HepG2 (cell line): ENCODE results near the gene ACTRT2. TPM values are rescaled to one million over a fixed set of nuclear protein-coding genes. Genes with fewer than 3 reads are reported as not detected.

Experiments used
- ATAC-seq: fragments of 200-7000 bp; cut with Tn5 transposase; 3 replicates; pipeline ENCODE4 v1.9.1; 2020; ENCODE audit warnings: mild to moderate bottlenecking, moderate library complexity
- BruUV-seq: library from RNA; stranded (reverse); fragments of 400-500 nt; replicated peaks from 2 replicates; lab custom pipeline; 2021; lab: Mats Ljungman, UMichigan
- CTCF ChIA-PET: fragments of 300-600 bp; formaldehyde crosslinking; extraction: SDS; loops from one replicate; lab custom pipeline; 2021; ENCODE audit warnings: low total read pairs, inconsistent platforms, low intra/inter-chr PET ratio; lab: Yijun Ruan, JAX
- POLR2A ChIA-PET: fragments of 350-600 bp; sonication (Branson Sonifier 250); formaldehyde crosslinking; loops from one replicate; lab custom pipeline; 2020; ENCODE audit warnings: antibody characterized with exemption, inconsistent platforms; lab: Yijun Ruan, JAX
- DNase-seq: peaks from one replicate; pipeline ENCODE4 v3.0.0-alpha.2; 2015; ENCODE audit warnings: low spot score
- FAIRE-seq: peaks from 3 replicates; lab custom pipeline; 2011; peaks lifted over from hg19 to GRCh38; lab: Jason Lieb, UNC
- H2AFZ ChIP-seq: one replicate; pipeline ENCODE4 v1.6.1; 2011; ENCODE audit warnings: low read length, inconsistent platforms
- H3K27ac ChIP-seq: fragments of 300-600 bp; 3 replicates; pipeline ENCODE4 v1.8.0; 2011; ENCODE audit warnings: mixed run types, mild to moderate bottlenecking, mixed read lengths, low read length, inconsistent platforms; ENCODE audit not compliant: insufficient read depth; ENCODE audit errors: extremely low read length
- H3K27me3 ChIP-seq, 2 experiments: fragments of 200-600 bp in 1 of 2; 2 replicates in 1 of 2; 3 replicates in 1 of 2; pipeline versions ENCODE4 v1.6.0 to v1.8.0; 2011; ENCODE audit warnings: low read length in 2 of 2, mild to moderate bottlenecking in 2 of 2, moderate library complexity in 2 of 2, inconsistent platforms in 1 of 2; ENCODE audit not compliant: insufficient read depth in 2 of 2, control insufficient read depth in 1 of 2
- H3K36me3 ChIP-seq, 2 experiments: fragments of 200-600 bp in 1 of 2; replicated peaks in 1 of 2; 2 replicates in 1 of 2; 3 replicates in 1 of 2; pipeline versions ENCODE4 v1.5.1 to v1.8.0; 2011; ENCODE audit warnings: low read length in 2 of 2, inconsistent platforms in 1 of 2; ENCODE audit not compliant: insufficient read depth in 2 of 2, control insufficient read depth in 1 of 2
- H3K4me1 ChIP-seq: 2 replicates; pipeline ENCODE4 v1.5.1; 2012; ENCODE audit warnings: low read length, inconsistent platforms; ENCODE audit not compliant: insufficient read depth
- H3K4me2 ChIP-seq: 2 replicates; pipeline ENCODE4 v1.6.0; 2011; ENCODE audit warnings: low read depth, low read length, inconsistent platforms
- H3K4me3 ChIP-seq, 3 experiments: fragments of 200-600 bp in 1 of 3; sonication (generic), shearing (Covaris generic) in 1 of 3; replicated peaks in 1 of 3; 2 replicates each; pipeline ENCODE4 v1.5.1; 2011 to 2016; ENCODE audit warnings: low read length in 3 of 3, inconsistent platforms in 2 of 3, low read depth in 2 of 3, mild to moderate bottlenecking in 2 of 3, control low read depth in 1 of 3, mixed read lengths in 1 of 3; ENCODE audit not compliant: insufficient read depth in 1 of 3
- H3K79me2 ChIP-seq: one replicate; pipeline ENCODE4 v1.6.1; 2011; ENCODE audit warnings: low read length, inconsistent platforms; ENCODE audit not compliant: insufficient read depth
- H3K9ac ChIP-seq: 2 replicates; pipeline ENCODE4 v1.6.0; 2011; ENCODE audit warnings: mild to moderate bottlenecking, low read depth, low read length, inconsistent platforms; ENCODE audit not compliant: insufficient read depth
- H3K9me3 ChIP-seq: 2 replicates; pipeline ENCODE4 v1.5.1; 2012; ENCODE audit warnings: mild to moderate bottlenecking, low read length
- H4K20me1 ChIP-seq: 2 replicates; pipeline ENCODE4 v1.6.0; 2011; ENCODE audit warnings: inconsistent platforms, mild to moderate bottlenecking, low read length, moderate library complexity; ENCODE audit not compliant: insufficient read depth
- CCDC6 ChIP-seq: sonication (generic); formaldehyde crosslinking; IDR thresholded peaks from 2 replicates; pipeline ENCODE4 v1.8.1; 2022; ENCODE audit warnings: mild to moderate bottlenecking, missing genetic modification reagents, moderate library complexity
- SATB2 ChIP-seq: sonication (generic); formaldehyde crosslinking; IDR thresholded peaks from 2 replicates; pipeline ENCODE4 v1.5.0; 2020; ENCODE audit warnings: missing genetic modification reagents
- SMAD9 ChIP-seq: sonication (generic); formaldehyde crosslinking; IDR thresholded peaks from 2 replicates; pipeline ENCODE4 v1.5.1; 2020; ENCODE audit warnings: mild to moderate bottlenecking, missing genetic modification reagents
- SMARCC2 ChIP-seq: fragments of 450-650 bp; IDR thresholded peaks from 2 replicates; pipeline ENCODE4 v1.6.1; 2017; ENCODE audit warnings: antibody characterized with exemption, mild to moderate bottlenecking
- WGBS: methylation state at CpG from one replicate; pipeline ENCODE4 v1.1.6; 2017; ENCODE audit warnings: low lambda C conversion rate; 5-methylcytosine and 5-hydroxymethylcytosine counted together
- in situ Hi-C: cut with HindIII; loops from 2 replicates; pipeline ENCODE4 v1.10.0; 2017; ENCODE audit warnings: low pct_unique_long_range_greater_than_20kb; ENCODE audit not compliant: extremely low pct_ligation_motif_present
- intact Hi-C: fragments of 100-400 bp; cut with micrococcal nuclease; formaldehyde crosslinking; loops from one replicate; pipeline ENCODE4 v1.10.0; 2022; ENCODE audit not compliant: unreplicated experiment
- polyA plus RNA-seq, 8 experiments: library from polyadenylated mRNA; depleted of rRNA in 3 of 8; stranded (reverse) in 7 of 8; unstranded in 1 of 8; fragments of >200 nt; fragmentation: Illumina TruSeq in 4 of 8; extraction: Trizol in 4 of 8; gene quantifications; 2 replicates each; pipeline versions ENCODE4 v1.2.1 to v1.2.3, GENCODE V29; 2011 to 2016; ENCODE audit warnings: low read depth in 4 of 8, missing spikeins in 1 of 8, mixed read lengths in 1 of 8; ENCODE audit not compliant: insufficient read depth in 1 of 8
- total RNA-seq, 5 experiments: library from RNA; depleted of rRNA; stranded (reverse); fragments of >200 nt; fragmentation: Illumina TruSeq; extraction: Trizol; gene quantifications; 2 replicates each; pipeline ENCODE4 v1.2.3, GENCODE V29; 2016; ENCODE audit warnings: low read depth in 1 of 5
- TF ChIP-seq, protein P1 (sequence below): IDR thresholded peaks from 2 replicates; pipeline ENCODE4 v1.6.1; 2016; ENCODE audit warnings: mild to moderate bottlenecking, missing biosample characterization, missing genetic modification reagents
- TF ChIP-seq, protein P2 (sequence below): sonication (generic); formaldehyde crosslinking; IDR thresholded peaks from 2 replicates; pipeline ENCODE4 v1.4.0; 2020; ENCODE audit warnings: missing genetic modification reagents, borderline replicate concordance
- TF ChIP-seq, protein P3 (sequence below): sonication (generic); formaldehyde crosslinking; IDR thresholded peaks from 2 replicates; pipeline ENCODE4 v1.5.0; 2020; ENCODE audit warnings: mild to moderate bottlenecking, missing genetic modification reagents, borderline replicate concordance

Gene ACTRT2
- total and polyA plus RNA-seq, 2 of the 13 experiments (the other 11 are each of a cell fraction or from before 2014, with no cell fraction given) = not detected

DNA sequence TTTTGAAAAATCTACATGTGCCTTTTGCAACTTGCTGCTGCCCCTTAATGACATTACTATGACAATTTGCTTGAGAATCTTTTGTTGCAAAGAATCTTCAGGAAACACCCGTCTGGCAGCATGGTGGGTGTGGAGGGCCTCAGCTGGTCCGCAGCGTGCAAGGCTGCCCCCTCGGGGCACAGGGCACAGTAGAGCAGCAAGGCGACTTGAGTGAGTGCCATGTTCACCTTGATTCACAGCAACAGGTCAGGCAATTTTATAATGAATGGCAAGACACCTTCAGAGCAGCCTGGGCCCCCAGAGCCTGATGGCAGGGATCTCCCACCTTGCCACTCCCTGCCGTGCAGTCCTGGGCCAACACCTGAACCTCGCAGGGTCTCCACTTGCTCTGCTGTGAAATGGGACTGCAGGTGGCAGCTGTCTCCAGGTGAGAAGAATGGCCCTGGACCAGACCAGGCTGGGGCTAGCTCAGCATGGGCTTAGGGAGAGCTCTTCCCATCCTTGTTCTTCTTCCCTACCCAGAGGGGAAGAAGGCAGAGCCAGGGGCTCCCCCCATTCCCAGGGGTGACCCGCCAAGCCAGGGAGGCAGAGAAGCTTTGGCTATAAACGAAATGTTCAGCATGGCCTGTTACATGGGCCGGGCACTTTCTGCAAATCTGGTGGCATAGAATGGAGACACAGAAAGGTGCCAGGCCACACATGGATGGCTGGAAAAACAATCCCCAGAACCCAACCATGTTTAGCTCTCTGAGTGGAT, 34.5 kb upstream of the ACTRT2 start:
- H3K79me2 ChIP-seq = no peaks in the 10 kb centered on the region
- DNase-seq (no peak), FAIRE-seq (no peak), ATAC-seq (no peak)
- H3K4me2 ChIP-seq = no peak overlapping the region
- H3K27ac ChIP-seq = no peak overlapping the region
- H3K36me3 ChIP-seq = no peaks in the 10 kb centered on the region
- in situ Hi-C loops (no loop called here), intact Hi-C loops (no loop called here)
- no peaks in the 10 kb centered on the region for H3K9me3 ChIP-seq
- CTCF ChIA-PET = no interaction called here
- 5% methylated on average over 5 of the region's 10 CpGs for WGBS
- H3K4me1 ChIP-seq = no peaks in the 10 kb centered on the region
- H4K20me1 ChIP-seq = no peaks in the 10 kb centered on the region
- no peak overlapping the region for H2AFZ ChIP-seq
- no peak overlapping the region for H3K9ac ChIP-seq
- TF ChIP-seq, protein P1, sequence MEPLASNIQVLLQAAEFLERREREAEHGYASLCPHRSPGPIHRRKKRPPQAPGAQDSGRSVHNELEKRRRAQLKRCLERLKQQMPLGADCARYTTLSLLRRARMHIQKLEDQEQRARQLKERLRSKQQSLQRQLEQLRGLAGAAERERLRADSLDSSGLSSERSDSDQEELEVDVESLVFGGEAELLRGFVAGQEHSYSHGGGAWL = no peak
- TF ChIP-seq SATB2 (no peak), CCDC6 (CRISPR knock-in tag) (no peak), SMAD9 (CRISPR knock-in tag) (no peak), SMARCC2 (no peak)
- TF ChIP-seq, protein P2, sequence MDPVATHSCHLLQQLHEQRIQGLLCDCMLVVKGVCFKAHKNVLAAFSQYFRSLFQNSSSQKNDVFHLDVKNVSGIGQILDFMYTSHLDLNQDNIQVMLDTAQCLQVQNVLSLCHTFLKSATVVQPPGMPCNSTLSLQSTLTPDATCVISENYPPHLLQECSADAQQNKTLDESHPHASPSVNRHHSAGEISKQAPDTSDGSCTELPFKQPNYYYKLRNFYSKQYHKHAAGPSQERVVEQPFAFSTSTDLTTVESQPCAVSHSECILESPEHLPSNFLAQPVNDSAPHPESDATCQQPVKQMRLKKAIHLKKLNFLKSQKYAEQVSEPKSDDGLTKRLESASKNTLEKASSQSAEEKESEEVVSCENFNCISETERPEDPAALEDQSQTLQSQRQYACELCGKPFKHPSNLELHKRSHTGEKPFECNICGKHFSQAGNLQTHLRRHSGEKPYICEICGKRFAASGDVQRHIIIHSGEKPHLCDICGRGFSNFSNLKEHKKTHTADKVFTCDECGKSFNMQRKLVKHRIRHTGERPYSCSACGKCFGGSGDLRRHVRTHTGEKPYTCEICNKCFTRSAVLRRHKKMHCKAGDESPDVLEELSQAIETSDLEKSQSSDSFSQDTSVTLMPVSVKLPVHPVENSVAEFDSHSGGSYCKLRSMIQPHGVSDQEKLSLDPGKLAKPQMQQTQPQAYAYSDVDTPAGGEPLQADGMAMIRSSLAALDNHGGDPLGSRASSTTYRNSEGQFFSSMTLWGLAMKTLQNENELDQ = no peak
- TF ChIP-seq, protein P3, sequence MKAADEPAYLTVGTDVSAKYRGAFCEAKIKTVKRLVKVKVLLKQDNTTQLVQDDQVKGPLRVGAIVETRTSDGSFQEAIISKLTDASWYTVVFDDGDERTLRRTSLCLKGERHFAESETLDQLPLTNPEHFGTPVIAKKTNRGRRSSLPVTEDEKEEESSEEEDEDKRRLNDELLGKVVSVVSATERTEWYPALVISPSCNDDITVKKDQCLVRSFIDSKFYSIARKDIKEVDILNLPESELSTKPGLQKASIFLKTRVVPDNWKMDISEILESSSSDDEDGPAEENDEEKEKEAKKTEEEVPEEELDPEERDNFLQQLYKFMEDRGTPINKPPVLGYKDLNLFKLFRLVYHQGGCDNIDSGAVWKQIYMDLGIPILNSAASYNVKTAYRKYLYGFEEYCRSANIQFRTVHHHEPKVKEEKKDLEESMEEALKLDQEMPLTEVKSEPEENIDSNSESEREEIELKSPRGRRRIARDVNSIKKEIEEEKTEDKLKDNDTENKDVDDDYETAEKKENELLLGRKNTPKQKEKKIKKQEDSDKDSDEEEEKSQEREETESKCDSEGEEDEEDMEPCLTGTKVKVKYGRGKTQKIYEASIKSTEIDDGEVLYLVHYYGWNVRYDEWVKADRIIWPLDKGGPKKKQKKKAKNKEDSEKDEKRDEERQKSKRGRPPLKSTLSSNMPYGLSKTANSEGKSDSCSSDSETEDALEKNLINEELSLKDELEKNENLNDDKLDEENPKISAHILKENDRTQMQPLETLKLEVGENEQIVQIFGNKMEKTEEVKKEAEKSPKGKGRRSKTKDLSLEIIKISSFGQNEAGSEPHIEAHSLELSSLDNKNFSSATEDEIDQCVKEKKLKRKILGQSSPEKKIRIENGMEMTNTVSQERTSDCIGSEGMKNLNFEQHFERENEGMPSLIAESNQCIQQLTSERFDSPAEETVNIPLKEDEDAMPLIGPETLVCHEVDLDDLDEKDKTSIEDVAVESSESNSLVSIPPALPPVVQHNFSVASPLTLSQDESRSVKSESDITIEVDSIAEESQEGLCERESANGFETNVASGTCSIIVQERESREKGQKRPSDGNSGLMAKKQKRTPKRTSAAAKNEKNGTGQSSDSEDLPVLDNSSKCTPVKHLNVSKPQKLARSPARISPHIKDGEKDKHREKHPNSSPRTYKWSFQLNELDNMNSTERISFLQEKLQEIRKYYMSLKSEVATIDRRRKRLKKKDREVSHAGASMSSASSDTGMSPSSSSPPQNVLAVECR (CRISPR knock-in tag) = no peak
- H3K4me3 ChIP-seq = no peak overlapping the region
- no TSS peak for BruUV-seq
- POLR2A ChIA-PET = no interaction called here
- H3K27me3 ChIP-seq = peaks cover 9 to 39% of the 10 kb centered on the region in 2 experiments
